Endothelial cell (in vitro differentiated cells): ENCODE measurements around the gene TAGLN2. TPM values are rescaled to one million over a fixed set of nuclear protein-coding genes. Genes with fewer than 3 reads are reported as not detected.

Source experiments
- DNase-seq: peaks from one replicate; pipeline ENCODE4 v3.0.0; 2021; ENCODE audit warnings: low spot score
- H3K27ac Mint-ChIP-seq: one replicate; pipeline ENCODE4 v1.8.0; 2021; ENCODE audit warnings: mixed read lengths, inconsistent platforms; ENCODE audit not compliant: unreplicated experiment
- H3K27me3 Mint-ChIP-seq: one replicate; pipeline ENCODE4 v1.8.0; 2021; ENCODE audit warnings: mild to moderate bottlenecking, moderate library complexity, mixed read lengths, inconsistent platforms; ENCODE audit not compliant: unreplicated experiment
- H3K36me3 Mint-ChIP-seq: one replicate; pipeline ENCODE4 v1.8.0; 2021; ENCODE audit warnings: mild to moderate bottlenecking, low read depth, mixed read lengths, inconsistent platforms; ENCODE audit not compliant: unreplicated experiment
- H3K4me1 Mint-ChIP-seq: one replicate; pipeline ENCODE4 v1.8.0; 2021; ENCODE audit warnings: mild to moderate bottlenecking, mixed read lengths, inconsistent platforms; ENCODE audit not compliant: unreplicated experiment
- H3K4me3 Mint-ChIP-seq: one replicate; pipeline ENCODE4 v1.8.0; 2021; ENCODE audit warnings: mild to moderate bottlenecking, mixed read lengths, inconsistent platforms; ENCODE audit not compliant: unreplicated experiment
- H3K9me3 Mint-ChIP-seq: one replicate; pipeline ENCODE4 v1.8.0; 2021; ENCODE audit warnings: mixed read lengths, inconsistent platforms; ENCODE audit not compliant: unreplicated experiment
- CTCF ChIP-seq: fragments of 200-600 bp; sonication (generic); IDR thresholded peaks from one replicate; pipeline ENCODE4 v1.5.0; 2021; ENCODE audit warnings: antibody characterized with exemption; ENCODE audit not compliant: unreplicated experiment
- microRNA-seq: library from miRNA; unstranded; fragments of <30 nt; microRNA quantifications from one replicate; pipeline ENCODE4, GENCODE V29; 2020; ENCODE audit not compliant: unreplicated experiment
- total RNA-seq: library from RNA; stranded (reverse); fragmentation: NEBNext Ultra II Directional; extraction: Animal tissue kit (Norgen Biotek cat#: 25700); gene quantifications from one replicate; pipeline ENCODE4 v1.2.1, GENCODE V29; 2021; ENCODE audit not compliant: unreplicated experiment

TAGLN2 gene
- total RNA-seq, 1 donor from 2014 or later, result 95.2 TPM

DNA sequence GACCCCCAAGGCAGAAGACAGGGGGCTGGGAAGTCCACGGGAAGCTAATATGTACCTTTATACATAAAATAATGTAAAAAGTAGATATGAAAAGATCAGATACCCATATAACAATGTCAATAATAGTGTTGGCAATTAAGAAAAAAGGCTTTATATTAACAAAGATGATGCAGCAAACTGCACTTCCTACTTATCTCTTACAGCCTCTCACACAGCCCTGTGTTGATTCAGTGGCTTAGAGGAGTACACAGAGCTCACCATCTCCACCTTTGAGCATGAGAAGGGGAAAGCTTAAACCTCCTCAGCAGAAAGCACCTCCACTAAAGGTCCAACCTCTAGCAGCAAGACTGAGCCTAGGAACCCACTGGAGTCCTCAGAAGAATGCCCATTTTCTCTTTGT lies 55.7 kb downstream of the TAGLN2 start:
- no peak for TF ChIP-seq CTCF
- Mint-ChIP-seq H3K4me1 (peaks cover 14% of the 10 kb centered on the region), H3K4me3 (no peak overlapping the region), H3K27me3 (peaks cover 11% of the 10 kb centered on the region), H3K36me3 (peaks cover 4% of the 10 kb centered on the region), H3K27ac (no peak overlapping the region), H3K9me3 (no peaks in the 10 kb centered on the region)
- DNase-seq, result no peak

DNA sequence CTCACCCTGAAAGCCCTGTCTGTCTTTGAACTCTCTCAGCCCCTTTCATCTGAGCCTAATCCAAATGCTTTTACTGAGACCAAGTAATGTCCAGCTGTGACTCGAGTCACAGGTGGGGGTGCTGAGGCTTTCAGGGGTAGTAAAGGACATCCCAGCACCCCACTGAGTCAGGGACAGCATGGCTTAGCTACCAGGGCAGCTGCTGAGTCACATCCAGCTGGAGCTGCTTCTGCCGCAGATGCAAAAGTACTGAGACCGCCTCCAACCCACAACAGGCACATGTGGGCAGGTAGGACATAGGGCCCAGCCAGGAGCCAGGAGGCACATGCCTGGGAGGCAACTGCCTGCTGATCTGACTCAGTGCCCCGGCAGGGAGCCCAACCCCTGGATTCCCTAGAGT lies 56.1 kb downstream of the TAGLN2 start:
- no peak for DNase-seq
- peaks cover 11% of the 10 kb centered on the region for H3K27me3 Mint-ChIP-seq
- H3K9me3 Mint-ChIP-seq, result no peaks in the 10 kb centered on the region
- no peak overlapping the region for H3K4me3 Mint-ChIP-seq
- peaks cover 11% of the 10 kb centered on the region for H3K4me1 Mint-ChIP-seq
- TF ChIP-seq CTCF, result no peak
- H3K36me3 Mint-ChIP-seq, result peaks cover 4% of the 10 kb centered on the region
- H3K27ac Mint-ChIP-seq, result no peak overlapping the region

DNA sequence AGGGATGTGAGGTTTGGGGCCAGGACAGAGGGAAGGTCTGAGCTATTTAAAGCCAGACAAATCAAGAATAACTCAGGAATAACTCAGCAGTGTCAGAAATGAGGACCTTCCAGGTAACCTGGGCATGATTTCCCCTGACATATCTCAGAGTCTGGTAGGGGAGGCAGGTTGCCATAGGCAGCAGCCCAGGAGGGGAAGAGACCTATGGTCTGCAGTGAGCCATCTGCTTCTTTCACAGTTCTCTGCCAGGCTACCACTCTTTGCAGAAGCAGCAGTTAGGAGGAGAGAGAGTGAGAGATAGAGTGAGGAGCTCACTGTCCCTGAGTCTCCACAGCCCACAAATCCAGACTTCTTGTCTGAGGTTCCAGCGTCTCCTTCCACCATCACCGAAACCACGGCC lies 56.5 kb downstream of the TAGLN2 start:
- no peak for DNase-seq
- H3K36me3 Mint-ChIP-seq, result peaks cover 4% of the 10 kb centered on the region
- peaks cover 11% of the 10 kb centered on the region for H3K27me3 Mint-ChIP-seq
- H3K4me3 Mint-ChIP-seq, result no peak overlapping the region
- peaks cover 7% of the 10 kb centered on the region for H3K4me1 Mint-ChIP-seq
- no peak overlapping the region for H3K27ac Mint-ChIP-seq
- no peaks in the 10 kb centered on the region for H3K9me3 Mint-ChIP-seq
- no peak for TF ChIP-seq CTCF

Small RNA genes within 50 kb of the gene (microRNA-seq; reads per million reads assigned to microRNA genes)
- gene MIR4259, result not detected

Other genes with a start within 250 kb of the TAGLN2 start
- gene CRP, start 210.9 kb downstream of the TAGLN2 start, total RNA-seq, result not detected
- 38.7 TPM for gene DUSP23, start 144.5 kb downstream of the TAGLN2 start, total RNA-seq
- gene FCRL6, start 123.1 kb downstream of the TAGLN2 start, total RNA-seq, result not detected
- not detected for gene SLAMF8, start 98.6 kb downstream of the TAGLN2 start, total RNA-seq
- gene VSIG8, start 62.9 kb downstream of the TAGLN2 start, total RNA-seq, result not detected
- 1.0 TPM for gene CFAP45, start 25.3 kb downstream of the TAGLN2 start, total RNA-seq
- gene IGSF9, start 20.1 kb upstream of the TAGLN2 start, total RNA-seq, result 2.2 TPM
- not detected for gene SLAMF9, start 28.7 kb upstream of the TAGLN2 start, total RNA-seq
- gene PIGM, start 106.5 kb upstream of the TAGLN2 start, total RNA-seq, result 6.0 TPM
- gene KCNJ10, start 144.7 kb upstream of the TAGLN2 start, total RNA-seq, result not detected
- 0.05 TPM for gene KCNJ9, start 156.0 kb upstream of the TAGLN2 start, total RNA-seq
- gene IGSF8, start 173.1 kb upstream of the TAGLN2 start, total RNA-seq, result 17.2 TPM
- gene ATP1A2, start 190.3 kb upstream of the TAGLN2 start, total RNA-seq, result 0.49 TPM
- not detected for gene ATP1A4, start 226.1 kb upstream of the TAGLN2 start, total RNA-seq